SU-DHL-6 (cell line): ENCODE data around the gene DMRT1.

Experiments
- CTCF ChIP-seq: fragments of 200-600 bp; sonication (generic); IDR thresholded peaks from one replicate; pipeline ENCODE4 v1.5.1; 2017; ENCODE audit warnings: antibody characterized with exemption, mild to moderate bottlenecking, low read length, moderate library complexity; ENCODE audit not compliant: insufficient read depth, poor library complexity, severe bottlenecking
- EZH2phosphoT487 ChIP-seq: fragments of 200-600 bp; sonication (generic), shearing (Covaris generic); conservative IDR thresholded peaks from 2 replicates; pipeline ENCODE4 v1.6.1; 2018; ENCODE audit warnings: mild to moderate bottlenecking, antibody characterized with exemption, low read length, moderate library complexity, mixed read lengths

DNA sequence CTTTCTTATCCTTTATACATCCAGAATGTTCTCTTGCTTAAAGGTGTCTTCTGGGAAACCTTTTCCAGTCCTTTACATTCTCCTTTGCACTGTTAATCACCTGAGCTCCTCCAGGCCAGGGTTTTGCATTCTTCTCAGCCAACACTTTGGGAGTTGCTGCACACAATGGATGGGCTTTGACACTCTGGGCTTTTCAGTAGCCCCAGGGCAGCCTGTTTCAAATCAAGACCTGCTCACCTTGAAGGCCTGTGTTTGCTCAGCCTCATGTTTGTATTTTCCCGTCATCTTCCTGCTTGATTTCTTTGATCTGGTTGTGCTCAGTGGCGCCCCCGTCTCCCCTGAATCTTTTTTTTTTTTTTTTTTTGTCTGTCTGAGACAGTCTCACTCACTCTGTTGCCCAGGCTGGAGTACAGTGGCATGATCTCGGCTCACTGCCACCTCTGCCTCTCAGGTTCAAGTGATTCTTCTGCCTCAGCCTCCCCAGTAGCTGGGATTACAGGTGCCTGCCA, 41.0 kb downstream of the DMRT1 start:
- peak; percentile 22 for TF ChIP-seq CTCF
- no peak for TF ChIP-seq EZH2phosphoT487
